Activated CD4-positive, alpha-beta T cell treated with anti-CD3 and anti-CD28 coated beads for 1 hour (primary cell): ENCODE measurements around the gene TESK2.
"Not testable (repeated sequence)": the region's sequence is repeated elsewhere in the genome, so short reads cannot be mapped to it uniquely, and the experiment has no call there.

ENCODE experiments used
- DNase-seq: peaks from one replicate; pipeline ENCODE4 v3.0.0-alpha.2; 2020

The TESK2 gene

DNA sequence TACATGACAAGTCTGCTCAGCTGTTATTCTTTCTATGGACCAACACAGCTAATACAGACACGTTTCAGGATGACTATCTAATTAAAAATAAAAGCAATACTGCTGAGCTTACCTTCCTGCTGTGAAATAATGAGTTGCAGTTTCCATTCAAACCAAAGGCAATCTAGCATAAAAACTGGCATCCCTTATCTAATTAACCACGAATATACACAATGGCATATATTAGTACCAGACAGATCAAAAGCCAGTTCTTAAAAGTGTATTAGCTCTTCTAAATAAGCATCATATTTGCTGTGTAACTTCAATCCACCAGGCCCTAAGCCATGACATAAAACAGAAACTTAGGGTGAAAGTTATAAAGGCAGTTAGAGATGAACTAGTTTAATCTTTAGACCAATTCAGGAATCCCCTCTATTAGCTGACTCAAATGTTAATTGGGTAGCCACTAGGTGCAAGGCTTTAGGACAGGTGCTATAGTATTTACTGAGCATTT is 20.6 kb downstream of the TESK2 start:
- DNase-seq, result no peak

GRCh38 chr1:45467353-45467752 is 23.6 kb downstream of the TESK2 start:
- DNase-seq, result not testable (repeated sequence)

DNA sequence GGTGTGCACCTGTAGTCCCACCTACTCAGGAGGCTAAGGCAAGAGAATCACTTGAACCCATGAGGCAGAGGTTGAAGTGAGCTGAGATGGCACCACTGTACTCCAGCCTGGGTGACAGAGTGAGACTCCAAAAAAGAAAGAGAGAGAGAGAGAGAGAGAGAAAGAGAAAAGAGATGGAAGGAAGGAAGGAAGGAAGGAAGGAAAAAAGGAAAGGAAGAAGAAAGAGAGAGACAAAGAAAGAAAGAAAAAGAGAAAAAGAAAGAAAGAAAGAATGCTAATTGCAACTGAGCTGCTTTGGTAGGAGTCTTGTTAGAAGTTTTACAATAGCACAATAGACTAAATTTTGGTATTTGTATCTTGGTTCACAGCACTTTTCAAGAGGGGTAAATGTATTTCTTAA is 25.7 kb downstream of the TESK2 start:
- no peak for DNase-seq

DNA sequence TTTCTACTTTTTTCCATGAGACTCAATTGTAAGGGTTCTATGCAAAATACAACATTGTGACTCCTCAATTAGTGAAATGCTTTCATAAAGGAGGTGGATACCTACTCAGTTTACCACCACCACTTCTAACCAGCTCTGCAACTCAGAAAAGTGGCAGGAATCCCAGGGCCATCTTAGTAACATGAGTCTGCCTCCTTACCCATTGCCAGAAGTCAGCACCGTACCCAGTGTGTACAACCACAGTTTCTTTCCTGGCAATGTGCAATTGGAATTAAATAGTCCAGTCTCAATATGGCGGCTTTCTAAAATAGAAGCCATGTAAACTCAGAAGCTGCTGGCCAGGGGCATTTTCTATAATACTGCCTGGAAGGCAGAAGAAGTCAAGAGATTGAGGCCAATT is 32.1 kb downstream of the TESK2 start:
- DNase-seq, result no peak

DNA sequence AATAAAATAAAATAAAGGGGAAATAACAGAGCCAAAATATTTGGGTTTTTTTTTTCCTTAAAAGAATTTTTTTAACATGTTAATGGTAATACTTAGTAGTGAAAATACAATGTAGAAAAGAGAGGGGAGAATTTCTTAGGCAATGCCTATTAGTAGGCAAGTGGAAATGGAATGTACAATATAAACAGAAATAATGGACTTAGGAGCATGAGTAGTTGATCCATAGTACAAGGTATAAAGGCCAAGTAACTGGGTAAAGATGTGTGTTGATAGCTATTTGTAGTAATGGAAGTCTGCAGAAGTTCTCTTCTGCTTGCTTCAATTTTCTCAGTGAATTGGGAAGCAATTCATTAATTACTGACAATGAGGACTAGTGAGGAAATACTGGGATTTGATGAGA is 34.4 kb downstream of the TESK2 start:
- DNase-seq, result no peak

DNA sequence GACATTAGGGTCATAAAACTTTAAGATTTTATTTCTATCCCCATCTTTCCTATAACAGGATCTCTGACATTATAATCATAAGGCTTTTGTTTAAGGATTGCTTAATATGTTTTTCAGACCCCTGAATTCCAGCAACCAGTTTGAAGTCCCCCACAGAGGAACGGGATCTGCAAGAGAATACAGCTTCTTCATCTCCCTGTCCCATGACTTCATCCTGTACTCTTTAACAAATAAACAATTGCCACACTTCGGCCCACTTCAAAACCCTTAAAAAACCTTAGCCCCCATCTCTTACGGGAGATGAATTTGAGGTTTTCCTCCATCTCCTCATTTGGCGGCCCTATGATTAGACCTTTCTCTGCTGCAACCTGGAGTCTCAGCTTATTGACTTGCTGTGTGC is 35.8 kb downstream of the TESK2 start:
- DNase-seq, result no peak

- DNase-seq, result no peak
Observed at GRCh38 chr1:45454464-45454863, 36.5 kb downstream of the TESK2 start.

- no peak for DNase-seq
Observed at GRCh38 chr1:45452503-45452902, 38.5 kb downstream of the TESK2 start.

DNA sequence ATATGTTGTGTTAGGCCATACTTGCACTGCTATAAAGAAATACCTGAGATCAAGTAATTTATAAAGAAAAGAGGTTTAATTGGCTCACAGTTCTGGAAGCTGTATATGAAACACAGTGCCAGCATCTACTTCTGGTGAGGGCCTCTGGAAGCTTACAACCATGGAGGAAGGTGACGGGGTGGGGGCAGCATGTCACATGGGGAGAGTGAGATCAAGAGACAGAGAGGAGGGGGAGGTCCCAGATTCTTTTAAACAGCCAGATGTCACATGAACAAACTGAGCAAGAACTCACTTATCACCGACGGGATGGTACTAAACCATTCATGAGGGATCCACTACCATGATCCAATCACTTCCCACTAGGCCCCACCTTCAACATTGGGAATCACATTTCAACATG is 42.6 kb downstream of the TESK2 start:
- DNase-seq, result no peak

DNA sequence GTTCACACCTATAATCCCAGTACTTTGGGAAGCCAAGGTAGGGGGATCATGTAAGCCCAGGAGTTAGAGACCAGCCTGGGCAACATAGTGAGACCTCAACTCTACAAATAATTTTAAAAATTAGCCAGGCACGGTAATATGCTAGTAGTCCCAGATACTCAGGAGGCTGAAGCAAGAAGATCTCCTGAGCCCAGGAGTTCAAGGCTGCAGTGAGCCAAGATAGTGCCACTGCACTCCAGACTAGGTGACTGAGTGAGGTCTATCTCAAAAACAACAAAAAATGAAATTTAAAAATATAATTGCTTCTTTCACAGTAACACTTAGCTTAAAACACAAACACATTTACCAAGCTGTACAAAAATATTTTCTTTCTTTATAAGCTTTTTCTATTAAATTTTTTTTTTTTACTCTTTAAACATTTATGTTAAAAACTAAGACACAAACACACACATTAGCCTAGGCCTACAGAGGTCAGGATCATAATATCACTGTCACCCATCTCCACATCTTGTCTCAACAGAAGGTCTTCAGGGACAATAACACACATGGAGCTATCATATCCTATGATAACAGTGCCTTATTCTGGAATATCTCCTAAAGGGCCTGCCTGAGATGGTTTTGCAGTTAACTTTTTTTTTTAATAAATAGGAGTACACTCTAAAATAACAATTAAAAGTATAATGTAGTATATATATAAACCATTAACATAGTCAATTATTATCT is 43.9 kb downstream of the TESK2 start:
- no peak for DNase-seq

GRCh38 chr1:45446530-45446929 is 44.4 kb downstream of the TESK2 start:
- DNase-seq, result no peak

- no peak for DNase-seq
Observed at GRCh38 chr1:45444609-45445131, 46.3 kb downstream of the TESK2 start.

GRCh38 chr1:45443580-45444446 is 47.1 kb downstream of the TESK2 start:
- DNase-seq, result no peak

DNA sequence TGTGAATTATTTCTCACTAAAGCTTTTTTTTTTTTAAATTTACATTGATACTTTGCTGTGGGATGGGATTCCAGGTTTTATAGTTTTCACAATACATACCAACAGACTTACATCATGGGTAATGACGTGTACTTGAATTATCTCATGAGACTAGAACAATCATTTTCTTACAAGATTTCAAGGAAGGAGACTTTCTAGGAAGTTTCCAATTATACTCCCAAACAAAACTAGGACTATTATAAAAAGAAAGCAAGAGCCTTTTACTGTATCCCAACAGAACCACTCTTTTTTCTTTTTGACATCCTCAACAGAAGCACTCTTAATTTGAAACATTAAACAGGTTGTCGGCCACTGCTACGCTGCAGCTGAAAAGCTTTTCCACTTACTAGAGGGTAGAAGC is 48.7 kb downstream of the TESK2 start:
- no peak for DNase-seq

- no peak for DNase-seq
Observed at GRCh38 chr1:45437323-45437722, 53.6 kb downstream of the TESK2 start.

- no peak for DNase-seq
Observed at GRCh38 chr1:45430490-45430889, 60.5 kb downstream of the TESK2 start.

DNA sequence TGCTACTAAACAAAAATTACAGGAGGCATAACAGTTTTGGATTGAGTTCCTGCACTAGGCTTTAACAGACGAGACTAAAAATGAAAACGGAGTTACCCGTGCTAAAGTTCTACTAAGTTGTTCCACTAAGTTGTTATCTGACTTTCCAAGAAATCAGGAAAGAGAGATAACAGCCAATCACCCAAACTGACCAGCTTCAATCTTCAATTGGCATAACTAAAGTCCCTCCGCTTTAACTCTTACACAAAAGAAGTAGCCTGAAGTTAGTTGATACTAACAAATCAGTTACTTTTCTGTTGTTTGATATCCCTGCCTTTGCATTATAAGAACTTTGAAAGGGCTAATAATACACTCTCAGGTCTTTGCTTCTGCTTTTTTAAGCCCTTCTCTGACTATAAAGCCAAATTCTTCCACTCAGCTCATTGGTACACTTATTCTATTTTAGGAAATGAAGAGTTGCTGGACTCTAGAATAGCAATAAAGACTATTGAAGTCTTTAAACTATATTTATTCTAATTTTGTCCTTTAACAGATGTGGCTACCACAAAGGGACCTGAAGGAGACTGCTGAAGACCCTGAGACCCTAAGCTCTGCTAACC is 61.3 kb downstream of the TESK2 start:
- DNase-seq, result no peak

- no peak for DNase-seq
Observed at GRCh38 chr1:45423906-45424678, 66.9 kb downstream of the TESK2 start.

DNA sequence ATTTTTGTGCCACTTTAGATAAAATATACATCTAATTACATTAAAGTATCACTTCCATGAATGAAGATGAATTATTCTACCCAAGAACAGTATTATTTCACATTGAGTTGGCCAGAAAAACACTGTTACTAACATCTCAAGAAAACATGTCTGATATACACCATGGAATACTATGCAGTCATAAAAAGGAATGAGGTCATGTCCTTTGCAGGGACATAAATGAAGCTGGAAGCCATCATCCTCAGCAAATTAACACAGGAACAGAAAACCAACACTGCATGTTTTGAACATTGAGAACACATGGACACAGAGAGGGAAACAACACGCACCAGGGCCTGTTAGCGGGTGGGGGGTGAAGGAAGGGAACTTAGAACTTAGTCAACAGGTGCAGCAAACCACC is 69.0 kb downstream of the TESK2 start:
- DNase-seq, result no peak

DNA sequence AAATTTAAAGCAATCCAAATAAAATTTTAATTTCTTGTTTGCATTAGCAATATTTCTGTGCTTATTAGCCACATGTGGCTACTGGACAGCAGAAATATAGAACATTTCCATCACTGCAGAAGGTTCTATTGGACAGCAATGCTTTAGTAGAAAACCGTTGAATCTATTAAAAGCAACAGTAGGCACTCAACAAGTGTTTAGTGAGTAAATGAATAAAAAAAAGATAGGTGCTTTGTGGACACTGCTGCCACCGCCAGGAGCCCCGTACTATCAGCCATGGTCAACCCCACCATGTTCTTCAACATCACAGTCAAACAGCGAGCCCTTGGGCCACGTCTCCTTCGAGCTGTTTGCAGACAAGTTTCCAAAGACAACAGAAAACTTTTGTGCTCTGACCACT is 76.2 kb downstream of the TESK2 start:
- no peak for DNase-seq

- no peak for DNase-seq
Observed at GRCh38 chr1:45412899-45413298, 78.1 kb downstream of the TESK2 start.

DNA sequence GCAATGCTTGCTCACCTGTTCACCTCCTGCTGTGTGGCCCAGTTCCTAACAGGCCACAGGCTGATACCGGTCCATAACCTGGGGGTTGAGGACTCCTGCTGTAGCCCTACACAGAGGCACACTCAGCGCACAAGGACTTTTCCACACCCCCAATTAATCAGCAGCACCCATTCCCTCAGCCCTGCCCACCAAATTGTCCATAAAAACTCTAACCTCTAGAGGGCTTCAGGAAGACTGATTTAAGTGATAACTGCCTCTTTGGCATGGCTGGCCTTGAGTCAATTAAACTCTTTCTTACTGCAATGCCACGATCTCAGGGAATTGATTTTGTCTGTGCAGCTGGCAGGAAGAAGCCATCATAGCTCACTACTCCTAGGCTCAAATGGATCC is 79.5 kb downstream of the TESK2 start:
- DNase-seq, result no peak
